ENCODE data around the gene IL1RN.

Gene IL1RN

DNA sequence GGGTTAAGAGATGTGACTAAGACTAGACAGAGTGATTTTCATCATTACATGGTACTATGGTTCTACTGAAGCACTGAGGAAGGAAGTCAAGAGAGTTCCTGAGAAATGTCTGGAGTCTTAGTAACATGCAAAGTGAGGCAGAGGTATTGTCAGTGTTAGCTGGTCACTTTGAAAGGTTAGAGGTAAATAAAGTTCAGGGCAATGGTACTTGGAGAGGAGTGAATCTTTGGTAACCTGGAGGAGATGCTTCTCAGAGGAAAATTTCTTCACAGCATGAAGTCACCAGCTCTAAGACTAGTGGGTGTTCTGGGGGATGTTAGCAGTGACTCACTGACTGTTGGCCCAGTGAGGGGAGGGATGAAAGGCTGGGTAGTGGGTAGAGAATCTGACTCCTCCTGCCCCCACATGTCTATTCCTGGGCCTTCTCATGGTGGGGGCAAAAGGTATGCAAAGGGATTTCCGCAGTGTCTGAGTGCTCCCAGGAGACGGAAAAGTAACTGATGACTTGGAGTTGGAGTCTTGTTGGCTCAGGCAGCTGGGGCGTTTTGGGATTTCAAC lies 23.3 kb upstream of the IL1RN start:
- no peak for DNase-seq

- no peak for DNase-seq
Measured at GRCh38 chr2:113105047-113105785, 22.2 kb upstream of the IL1RN start.

DNA sequence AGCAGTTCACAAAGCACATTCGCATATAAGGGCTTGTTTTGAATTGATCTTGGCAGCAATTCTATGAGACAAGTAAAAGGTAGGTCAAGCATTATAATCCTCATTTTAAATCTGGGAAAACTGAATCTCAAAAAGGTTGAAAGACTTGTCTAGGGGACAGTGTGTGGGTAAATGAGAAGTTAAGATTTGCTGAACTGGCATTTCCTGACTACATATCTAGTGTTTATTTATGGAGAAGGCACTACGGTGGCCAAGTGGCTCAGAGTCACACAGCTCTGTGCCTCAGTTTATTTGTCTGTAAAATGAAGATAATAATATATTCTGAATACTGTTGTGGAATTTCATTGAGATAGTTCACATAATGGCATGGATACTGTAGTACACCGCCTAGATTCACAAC lies 16.3 kb upstream of the IL1RN start:
- no peak for DNase-seq

DNA sequence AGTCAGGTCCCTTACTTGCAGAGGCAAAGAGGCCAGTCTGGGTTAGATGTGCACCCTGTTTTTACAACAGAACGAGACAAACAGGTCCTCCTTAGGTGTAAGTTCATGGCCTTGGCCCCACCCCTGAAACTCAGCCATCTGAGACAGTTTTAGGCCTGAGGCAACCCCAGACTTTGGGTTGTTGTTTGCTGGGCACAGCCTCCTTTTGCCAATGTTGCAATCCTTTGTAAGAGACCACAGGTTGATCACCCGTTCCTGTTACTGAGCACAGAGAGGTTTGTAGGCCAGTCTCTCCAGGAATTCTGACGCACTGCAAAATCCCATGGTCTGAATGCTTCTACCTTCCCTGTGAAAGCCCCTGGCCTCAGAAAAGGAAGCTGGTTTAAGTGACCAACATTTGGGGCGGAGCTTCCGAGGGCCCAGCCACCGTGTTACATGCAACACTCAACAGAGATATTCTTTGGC lies 15.5 kb upstream of the IL1RN start:
- DNase-seq: no peak

DNA sequence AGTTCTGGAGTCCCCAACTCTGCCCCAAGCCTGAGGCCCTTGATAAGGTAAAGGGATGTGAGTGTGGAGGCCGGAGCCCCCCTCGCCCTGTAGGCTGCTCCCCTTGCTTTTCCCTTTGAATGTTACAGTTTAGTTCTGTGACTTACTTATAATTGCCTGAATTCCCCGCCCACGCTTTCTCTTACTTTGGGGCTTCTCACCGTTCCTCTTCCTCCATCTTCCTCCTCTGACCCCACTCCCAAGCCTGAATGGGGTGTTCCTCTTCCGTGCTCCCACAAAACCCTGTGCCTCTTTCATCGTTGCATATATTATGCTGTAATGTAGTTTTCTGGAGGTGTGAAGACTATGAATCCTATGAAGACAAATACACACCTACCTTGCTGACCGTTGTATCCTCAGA lies 15.0 kb upstream of the IL1RN start:
- DNase-seq: no peak

DNA sequence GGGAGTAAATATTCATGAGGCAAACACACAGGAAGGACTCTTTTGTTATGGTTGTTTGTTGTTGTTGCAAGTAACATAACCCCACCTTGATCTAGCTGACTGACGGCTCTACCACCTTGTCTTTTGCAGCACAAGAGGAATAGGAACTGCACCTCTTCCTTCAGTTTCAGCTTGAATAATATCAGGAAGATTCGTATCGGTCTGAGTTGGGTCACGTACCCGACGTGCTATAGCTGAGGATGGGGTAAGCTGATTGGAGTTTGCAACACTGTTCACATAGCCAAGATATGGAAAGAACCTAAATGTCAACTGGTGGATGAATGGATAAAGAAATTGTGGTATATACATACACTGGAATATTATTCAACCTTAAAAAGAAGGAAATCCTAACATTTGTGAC lies 14.5 kb upstream of the IL1RN start:
- no peak for DNase-seq

GRCh38 chr2:113113807-113114206 lies 13.6 kb upstream of the IL1RN start:
- no peak for DNase-seq

GRCh38 chr2:113114224-113114945 lies 13.0 kb upstream of the IL1RN start:
- DNase-seq: no peak

- DNase-seq: no peak
Measured at GRCh38 chr2:113114996-113115395, 12.4 kb upstream of the IL1RN start.

DNA sequence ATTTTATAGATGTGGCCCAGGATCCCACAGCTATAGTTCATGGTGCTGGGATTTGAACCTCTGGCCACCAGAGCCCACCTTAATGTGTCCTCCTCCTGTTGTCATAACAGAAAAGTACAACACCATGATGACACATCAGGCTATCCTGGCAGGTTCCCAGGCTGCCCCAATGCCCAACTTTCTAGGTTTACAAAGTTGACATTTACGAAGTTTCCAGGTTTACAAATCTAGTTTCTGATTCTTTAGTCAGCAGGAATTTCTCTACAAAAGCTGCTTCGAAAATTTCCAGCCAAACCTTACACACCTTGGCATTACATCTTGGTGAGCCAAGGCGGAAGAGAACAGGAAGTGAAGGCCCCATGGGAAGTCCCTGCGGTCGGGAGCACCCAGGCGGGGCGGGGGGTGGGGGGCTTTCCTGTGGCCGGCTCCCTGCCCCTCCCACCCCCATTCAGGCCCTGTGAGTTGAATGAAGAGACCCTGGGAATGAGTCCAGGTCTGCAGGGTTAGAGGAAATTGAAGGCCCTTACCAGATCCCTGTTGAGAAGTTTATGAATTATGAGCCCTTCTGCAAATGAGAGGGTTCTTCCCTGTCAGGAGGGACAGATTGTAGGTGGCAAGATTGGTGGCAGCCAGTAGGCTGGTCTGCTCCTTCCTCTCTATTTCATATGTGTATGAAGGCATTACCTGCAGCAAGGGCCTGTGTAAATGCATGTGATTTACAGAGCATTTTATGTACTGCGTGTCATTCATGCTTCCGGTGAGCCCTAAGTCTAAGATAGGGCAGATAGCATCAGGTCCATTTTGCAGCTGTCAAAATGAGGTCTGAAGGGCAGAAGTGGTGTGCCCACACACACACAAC lies 11.1 kb upstream of the IL1RN start:
- DNase-seq: peak; percentile 22

DNA sequence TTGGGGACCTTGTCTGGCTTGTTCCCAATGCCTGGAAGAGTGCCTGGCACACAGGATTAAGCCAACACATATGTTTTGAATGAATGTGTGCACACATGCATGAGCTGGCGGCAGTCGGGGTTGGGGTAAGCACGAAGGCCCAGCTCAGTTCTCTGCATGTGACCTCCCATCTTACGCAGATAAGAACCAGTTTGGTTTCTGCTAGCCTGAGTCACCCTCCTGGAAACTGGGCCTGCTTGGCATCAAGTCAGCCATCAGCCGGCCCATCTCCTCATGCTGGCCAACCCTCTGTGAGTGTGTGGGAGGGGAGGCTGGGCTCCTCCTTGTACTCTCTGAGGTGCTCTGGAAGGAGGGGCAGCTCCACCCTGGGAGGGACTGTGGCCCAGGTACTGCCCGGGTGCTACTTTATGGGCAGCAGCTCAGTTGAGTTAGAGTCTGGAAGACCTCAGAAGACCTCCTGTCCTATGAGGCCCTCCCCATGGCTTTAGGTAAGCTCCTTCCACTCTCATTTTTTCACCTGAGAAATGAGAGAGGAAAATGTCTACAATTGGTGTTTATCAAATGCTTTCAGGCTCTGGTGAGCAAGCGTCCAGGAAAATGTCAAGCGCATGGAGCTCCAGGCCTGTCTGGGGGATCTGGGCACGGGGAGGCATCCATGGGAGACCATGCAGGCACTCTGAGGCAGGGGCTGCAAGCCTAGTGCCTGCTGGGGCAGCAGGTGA lies 9.7 kb upstream of the IL1RN start:
- DNase-seq: no peak

- DNase-seq: no peak
Measured at GRCh38 chr2:113118263-113118657, 9.1 kb upstream of the IL1RN start.

DNA sequence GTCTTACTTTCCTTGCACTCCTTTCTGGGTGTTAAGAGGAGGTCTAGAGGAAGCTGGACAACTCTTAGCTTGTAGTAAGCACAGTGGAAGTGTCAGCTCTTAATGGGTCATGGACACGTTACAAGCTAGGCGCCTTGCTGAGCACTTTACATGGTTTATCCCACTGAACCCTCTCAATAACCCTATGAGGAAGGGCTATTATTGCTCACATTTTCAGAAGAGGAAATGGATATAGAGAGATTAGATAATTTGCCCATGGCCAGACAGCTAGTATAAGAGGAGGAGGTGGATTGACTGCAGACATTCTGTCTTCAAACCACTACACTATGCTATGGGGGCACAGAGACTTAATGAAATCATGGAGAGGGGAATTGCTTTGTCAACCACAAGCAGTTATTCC lies 8.3 kb upstream of the IL1RN start:
- DNase-seq: no peak

- no peak for DNase-seq
Measured at GRCh38 chr2:113120861-113121260, 6.5 kb upstream of the IL1RN start.

DNA sequence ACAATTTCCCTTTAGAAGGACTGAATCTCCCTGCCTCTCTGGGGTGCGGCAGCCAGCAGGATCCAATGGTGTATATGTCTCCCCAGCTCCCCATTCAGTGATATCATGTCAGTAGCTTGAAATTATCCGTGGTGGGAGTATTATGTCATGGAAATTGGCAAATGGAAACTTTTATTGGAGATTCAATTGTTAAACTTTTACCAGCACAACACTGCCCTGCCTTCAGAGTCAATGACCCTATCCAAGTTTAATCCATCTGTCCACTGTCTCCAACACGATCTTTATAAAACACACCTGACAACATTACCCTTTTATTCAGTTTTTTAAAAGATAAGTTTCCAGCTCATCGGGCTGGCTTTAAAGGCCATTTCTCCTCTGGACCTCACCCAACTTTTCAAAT lies 5.0 kb upstream of the IL1RN start:
- no peak for DNase-seq

DNA sequence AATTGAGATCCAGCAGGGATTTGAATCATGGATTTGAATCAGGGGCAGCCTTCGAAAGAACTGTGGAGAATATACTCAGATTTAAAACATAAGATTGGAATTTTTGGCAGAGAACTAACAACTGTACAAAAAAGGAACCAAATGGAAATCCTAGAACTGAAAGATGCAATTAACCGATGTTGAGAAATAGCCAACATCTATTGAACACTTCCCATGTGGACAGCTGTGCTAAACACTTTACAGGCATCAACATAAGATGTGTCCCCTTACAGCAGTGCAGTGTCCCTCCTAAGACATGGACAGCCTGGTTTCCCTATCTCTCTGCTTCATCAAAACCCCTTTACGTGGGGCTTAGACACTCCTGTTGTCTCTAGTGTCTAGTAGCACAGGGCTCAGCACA lies 3.7 kb upstream of the IL1RN start:
- no peak for DNase-seq

DNA sequence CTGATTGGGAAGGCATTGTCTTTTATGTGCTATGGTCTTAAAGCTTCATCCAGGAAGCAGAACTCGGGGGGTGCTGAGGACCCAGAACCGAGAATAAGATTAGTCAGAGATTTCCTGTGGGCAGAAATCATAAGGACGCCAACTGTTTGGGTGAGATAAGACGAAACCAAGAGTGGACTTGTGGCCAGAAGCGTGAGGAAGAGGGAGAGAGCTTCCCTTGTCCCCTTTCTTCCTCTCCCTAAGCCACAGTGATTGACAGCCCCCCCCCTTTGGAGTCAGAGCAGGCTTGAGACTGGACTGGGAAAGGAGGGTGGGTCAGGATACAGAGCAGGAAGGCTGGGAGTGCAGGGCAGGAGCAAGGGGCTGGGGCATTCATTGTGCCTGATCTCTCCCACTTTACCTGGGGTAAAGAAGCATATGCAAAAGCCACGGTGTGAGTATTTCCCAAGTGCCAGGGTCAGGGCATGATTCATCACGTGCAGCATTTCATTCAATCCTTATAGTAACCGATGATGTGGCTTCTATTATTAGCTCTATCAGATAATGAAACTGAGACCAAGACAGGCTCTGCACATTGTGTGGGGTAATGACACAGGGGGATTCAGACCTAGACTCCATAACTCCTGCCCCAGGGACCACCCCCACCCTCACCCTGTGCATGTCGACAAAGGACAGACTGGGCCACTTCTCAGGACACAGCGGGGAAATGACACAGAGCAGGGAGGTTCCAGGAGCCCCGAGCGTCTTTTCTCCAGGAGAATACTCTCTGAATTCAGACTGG lies 3.0 kb upstream of the IL1RN start:
- DNase-seq: no peak

DNA sequence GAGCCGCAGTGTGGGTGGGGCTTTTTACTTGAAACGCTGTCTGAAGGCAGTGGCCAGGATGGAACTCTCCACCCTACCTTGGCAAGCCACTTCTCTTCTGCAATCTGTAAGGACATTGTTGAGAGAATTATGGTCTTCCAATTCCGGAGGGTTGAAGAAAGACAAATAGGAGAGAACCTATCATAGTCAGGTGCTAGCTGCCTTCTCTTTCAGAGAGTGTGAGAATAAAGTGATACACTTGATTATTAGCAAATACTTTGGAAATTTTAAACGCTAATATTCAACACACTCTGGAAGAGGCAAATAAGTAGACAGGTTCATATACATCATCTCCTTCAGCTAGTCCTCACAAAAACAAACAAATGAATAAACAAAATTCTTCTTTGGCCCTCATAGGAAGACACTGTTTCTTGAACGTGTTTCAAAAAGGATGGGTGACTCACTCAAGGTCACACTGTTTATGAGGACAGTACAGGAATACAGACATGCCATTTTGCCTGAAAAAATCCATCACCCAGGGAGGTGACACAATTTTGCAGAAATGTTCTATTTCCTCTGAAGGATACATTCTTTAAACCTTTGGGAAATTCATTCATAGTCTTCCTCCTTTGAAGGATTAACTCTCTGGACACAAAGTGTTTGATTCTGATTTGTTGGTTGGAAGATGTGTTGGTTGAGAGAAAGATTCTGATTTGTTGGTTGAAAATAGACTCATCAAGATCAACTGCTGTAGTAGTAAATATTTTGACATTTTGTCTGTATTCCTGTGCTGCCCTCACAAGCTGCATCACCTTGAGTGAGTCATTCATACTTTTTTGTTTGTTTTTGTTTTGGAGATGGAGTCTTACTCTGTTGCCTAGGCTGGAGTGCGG lies 2.2 kb upstream of the IL1RN start:
- DNase-seq: no peak

- no peak for DNase-seq
Measured at GRCh38 chr2:113127646-113128570, 510 bp downstream of the IL1RN start.

All from CD4-positive, alpha-beta T cell treated with Interleukin-21 for 1 hour (primary cell).